Measurements from ENCODE around the gene GSC2. TPM values are rescaled to one million over a fixed set of nuclear protein-coding genes. Genes with fewer than 3 reads are reported as not detected.
A peak's percentile ranks its signal among the peaks of the same experiment; 100 is the strongest.

GSC2 gene
- total RNA-seq, 2 donors from 2014 or later = not detected

DNA sequence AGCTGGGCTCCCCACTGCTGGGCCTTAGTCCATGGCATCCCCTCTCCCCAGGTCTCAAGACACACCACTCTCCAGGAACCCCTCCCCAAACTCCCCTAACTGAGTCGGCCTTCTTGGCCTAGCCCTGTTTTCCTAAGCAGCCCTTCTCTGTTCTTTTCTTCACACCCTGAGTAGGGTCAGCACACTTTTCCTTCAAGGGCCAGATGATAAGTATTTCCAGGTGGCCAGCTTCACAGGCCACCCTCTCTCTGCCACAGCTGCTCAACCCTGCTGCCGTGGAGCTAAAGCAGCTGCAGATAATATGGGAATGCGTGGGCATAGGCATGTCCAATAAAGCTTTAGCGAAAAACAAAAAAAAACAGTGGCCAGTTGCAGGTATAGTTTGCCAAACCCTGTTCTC, 51.9 kb downstream of the GSC2 start:
- peak overlapping the region; percentile 34 for H3K27ac Mint-ChIP-seq
- peaks cover 22% of the 10 kb centered on the region for H3K36me3 Mint-ChIP-seq (ENCODE audit: low read depth)
- no peaks in the 10 kb centered on the region for H3K9me3 Mint-ChIP-seq
- H3K27me3 Mint-ChIP-seq = no peaks in the 10 kb centered on the region
- no peak overlapping the region for H3K4me3 Mint-ChIP-seq
- H3K4me1 Mint-ChIP-seq = no peaks in the 10 kb centered on the region
- no peak for ATAC-seq (replicated peaks)

DNA sequence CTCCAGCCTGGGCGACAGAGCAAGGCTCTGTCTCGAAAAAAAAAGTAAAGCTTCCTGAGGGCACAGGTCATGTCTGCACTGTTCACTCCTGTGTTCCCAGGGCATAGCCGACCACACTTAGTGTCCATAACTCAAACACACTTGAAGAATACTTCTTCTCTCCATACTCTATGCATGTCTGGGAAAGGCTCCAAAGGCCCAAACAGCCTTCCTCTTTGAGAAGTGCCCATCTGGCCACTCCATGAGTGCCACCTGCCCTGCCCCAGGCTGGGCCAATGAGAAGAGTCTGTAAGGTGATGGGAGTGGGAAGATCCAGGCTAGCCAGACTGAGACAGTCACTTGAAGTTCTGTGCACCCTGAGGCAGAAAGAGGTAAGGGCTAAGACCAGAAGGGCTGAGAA, 52.6 kb downstream of the GSC2 start:
- H3K4me1 Mint-ChIP-seq = no peaks in the 10 kb centered on the region
- no peaks in the 10 kb centered on the region for H3K27me3 Mint-ChIP-seq
- peaks cover 28% of the 10 kb centered on the region for H3K36me3 Mint-ChIP-seq (ENCODE audit: low read depth)
- no peaks in the 10 kb centered on the region for H3K9me3 Mint-ChIP-seq
- no peak overlapping the region for H3K4me3 Mint-ChIP-seq
- peak overlapping the region; percentile 34 for H3K27ac Mint-ChIP-seq
- no peak for ATAC-seq (replicated peaks)

Other genes starting within 250 kb of the GSC2 start
- under 1 TPM; 0.32 to 0.61 TPM for gene DGCR6, start 244.0 kb downstream of the GSC2 start, total RNA-seq
- gene PRODH, start 214.0 kb downstream of the GSC2 start, total RNA-seq = 1 to 10 TPM in 1 of 2 donors, not detected in 1; 1.1 TPM
- gene DGCR2, start 27.9 kb downstream of the GSC2 start, total RNA-seq = 10 to 100 TPM; 22.6 to 27.3 TPM
- gene TSSK2, start 19.0 kb downstream of the GSC2 start, total RNA-seq = not detected
- 10 to 100 TPM; 13.8 to 20.8 TPM for gene ESS2, start 5.6 kb downstream of the GSC2 start, total RNA-seq
- 10 to 100 TPM; 33.4 to 47.9 TPM for gene SLC25A1, start 28.4 kb upstream of the GSC2 start, total RNA-seq
- gene CLTCL1, start 141.4 kb upstream of the GSC2 start, total RNA-seq = 1 to 10 TPM in 1 of 2 donors, under 1 TPM in 1; 0.86 to 2.0 TPM